ENCODE data around the gene C12orf75.

C12orf75 gene

DNA sequence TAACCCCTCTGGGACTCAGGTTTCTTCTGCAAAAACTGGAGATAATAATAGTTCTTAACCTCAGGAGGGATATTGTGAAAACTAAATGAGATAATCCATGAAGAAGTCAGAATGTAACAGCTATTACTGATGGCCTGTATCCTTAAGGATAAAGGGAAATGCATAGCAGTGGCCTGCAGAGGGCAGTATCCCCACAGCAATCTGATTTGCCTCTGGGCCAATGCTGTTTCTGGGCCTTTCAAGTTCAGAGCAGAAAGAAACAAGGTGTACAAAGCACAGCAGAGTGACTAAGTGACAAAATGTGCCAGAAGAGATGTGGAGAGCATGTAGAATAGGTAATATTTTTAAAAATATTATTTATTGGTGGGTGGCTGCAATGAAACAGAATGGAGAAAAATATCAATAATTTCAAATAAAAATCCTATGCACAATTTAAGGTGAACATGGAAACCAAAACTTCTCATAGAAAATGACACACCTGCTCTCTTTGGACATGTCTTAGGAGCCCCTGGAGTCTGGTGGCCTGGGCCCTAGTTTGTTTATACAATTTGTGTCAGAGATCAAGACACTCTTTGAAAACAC lies 90.3 kb downstream of the C12orf75 start:
- peak; percentile 51 to 63 for DNase-seq

All from Kasumi-1 (cell line).